Measurements from ENCODE around the gene PDE10A. TPM values are rescaled to one million over a fixed set of nuclear protein-coding genes. Genes with fewer than 3 reads are reported as not detected.
"Not testable (repeated sequence)": the region's sequence is repeated elsewhere in the genome, so short reads cannot be mapped to it uniquely, and the experiment has no call there.

PDE10A gene
- total RNA-seq, 1 experiment from 2014 or later, result 0.31 TPM

DNA sequence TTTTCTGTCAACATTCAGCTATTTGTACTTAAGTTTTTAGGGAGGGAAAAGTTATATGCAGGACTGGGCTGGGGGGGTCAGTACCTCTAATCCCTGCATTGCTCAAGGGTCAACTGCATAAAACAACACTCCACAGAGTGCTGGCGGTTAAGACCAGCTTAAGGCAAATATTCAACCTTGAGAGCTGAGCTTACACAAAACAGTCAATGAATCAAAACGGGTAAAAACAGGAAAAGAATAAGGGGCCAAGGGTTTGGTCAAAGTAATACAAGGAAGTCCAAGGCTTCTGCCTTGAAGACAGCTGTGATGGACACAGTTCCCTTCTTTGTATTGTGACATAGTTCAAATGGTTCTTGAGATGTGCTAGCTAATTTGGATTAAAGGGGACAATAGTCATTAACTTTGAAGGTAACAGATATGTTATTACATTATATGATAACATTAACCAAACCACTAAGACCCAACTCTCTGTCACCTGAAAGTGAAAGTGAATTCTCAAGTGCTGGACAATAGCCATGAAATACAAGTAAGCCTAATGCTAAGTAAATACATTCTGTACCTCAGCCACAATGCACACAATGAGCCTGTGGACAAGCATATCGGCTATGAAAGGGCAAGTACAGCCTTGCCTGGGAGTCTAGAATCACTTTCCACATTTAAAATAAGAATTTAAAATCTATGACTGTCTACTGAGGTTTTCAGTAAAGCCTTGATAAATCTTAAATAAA is 106.8 kb downstream of the PDE10A start:
- Histone ChIP-seq H4K8ac (replicated peaks; ENCODE audit: insufficient read length, low read depth, low read length) (no peak overlapping the region), H3K56ac (ENCODE audit: insufficient read length, low read depth, low read length) (no peak overlapping the region), H3K9me3 (ENCODE audit: control insufficient read depth, low read depth, low read length) (no peaks in the 10 kb centered on the region), H3K14ac (ENCODE audit: insufficient read depth, low read length) (no peak overlapping the region), H3K18ac (ENCODE audit: insufficient read length, low read depth, low read length) (no peak overlapping the region), H2BK20ac (ENCODE audit: low read depth, low read length, poor library complexity, severe bottlenecking) (no peak overlapping the region), H2BK15ac (ENCODE audit: low read depth, low read length) (no peak overlapping the region), H3K27me3 (ENCODE audit: insufficient read depth, low read length) (no peaks in the 10 kb centered on the region), H4K20me1 (ENCODE audit: control insufficient read depth, insufficient read depth, insufficient read length) (no peaks in the 10 kb centered on the region), H2BK120ac (ENCODE audit: low read depth, low read length, poor library complexity, severe bottlenecking) (no peak overlapping the region), H3K79me1 (ENCODE audit: insufficient read depth, low read depth, low read length, poor library complexity, severe bottlenecking) (no peaks in the 10 kb centered on the region), H4K91ac (ENCODE audit: insufficient read length, low read depth, low read length) (no peak overlapping the region), H3T11ph (ENCODE audit: low read length) (no peak overlapping the region), H3K79me2 (ENCODE audit: insufficient read depth, low read length) (no peaks in the 10 kb centered on the region), H3K4me2 (ENCODE audit: insufficient read depth, insufficient read length, low read length) (no peak overlapping the region), H3K4ac (ENCODE audit: low read depth, low read length) (no peak overlapping the region), H2AFZ (ENCODE audit: low read length) (no peak overlapping the region), H2AK5ac (ENCODE audit: insufficient read length, low read length) (no peak overlapping the region), H2BK12ac (ENCODE audit: insufficient read length, low read depth, low read length) (no peak overlapping the region), H2BK5ac (ENCODE audit: insufficient read length, low read length) (no peak overlapping the region), H3K23me2 (ENCODE audit: insufficient read length, low read depth, low read length, poor library complexity, severe bottlenecking) (no peaks in the 10 kb centered on the region), H3K4me1 (ENCODE audit: insufficient read depth, low read length) (no peaks in the 10 kb centered on the region; the same call in 1 of the 2 replicates), H3K23ac (ENCODE audit: insufficient read length, low read depth, low read length) (no peak overlapping the region), H3K27ac (ENCODE audit: insufficient read length, low read depth, low read length) (no peak overlapping the region), H3K9ac (ENCODE audit: extremely low read depth, insufficient read length, low read length) (no peak overlapping the region), H4K5ac (ENCODE audit: insufficient read length, low read depth, low read length) (no peak overlapping the region)
- Mint-ChIP-seq H3K4me1 (peaks cover 18 to 24% of the 10 kb centered on the region in 2 experiments), H3K4me3 (no peak overlapping the region), H3K27me3 (ENCODE audit: low read depth) (no peaks in the 10 kb centered on the region; the same call in 1 of the 2 replicates), H3K27ac (no peak overlapping the region; a peak in 1 of 7 replicates), H3K36me3 (ENCODE audit: insufficient read depth in 1 of 3, low read depth in 3 of 3) (peaks cover 0 to 19% (median 8%) of the 10 kb centered on the region in 3 experiments; a peak in 6 of 7 replicates), H3K9me3 (peaks cover 9 to 14% of the 10 kb centered on the region in 2 experiments; a peak in 4 of 5 replicates)
- DNase-seq, result no peak
- TF ChIP-seq, protein P1, sequence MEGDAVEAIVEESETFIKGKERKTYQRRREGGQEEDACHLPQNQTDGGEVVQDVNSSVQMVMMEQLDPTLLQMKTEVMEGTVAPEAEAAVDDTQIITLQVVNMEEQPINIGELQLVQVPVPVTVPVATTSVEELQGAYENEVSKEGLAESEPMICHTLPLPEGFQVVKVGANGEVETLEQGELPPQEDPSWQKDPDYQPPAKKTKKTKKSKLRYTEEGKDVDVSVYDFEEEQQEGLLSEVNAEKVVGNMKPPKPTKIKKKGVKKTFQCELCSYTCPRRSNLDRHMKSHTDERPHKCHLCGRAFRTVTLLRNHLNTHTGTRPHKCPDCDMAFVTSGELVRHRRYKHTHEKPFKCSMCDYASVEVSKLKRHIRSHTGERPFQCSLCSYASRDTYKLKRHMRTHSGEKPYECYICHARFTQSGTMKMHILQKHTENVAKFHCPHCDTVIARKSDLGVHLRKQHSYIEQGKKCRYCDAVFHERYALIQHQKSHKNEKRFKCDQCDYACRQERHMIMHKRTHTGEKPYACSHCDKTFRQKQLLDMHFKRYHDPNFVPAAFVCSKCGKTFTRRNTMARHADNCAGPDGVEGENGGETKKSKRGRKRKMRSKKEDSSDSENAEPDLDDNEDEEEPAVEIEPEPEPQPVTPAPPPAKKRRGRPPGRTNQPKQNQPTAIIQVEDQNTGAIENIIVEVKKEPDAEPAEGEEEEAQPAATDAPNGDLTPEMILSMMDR (conservative IDR thresholded peaks at IDR 0.05), result no peak
- WGBS (ENCODE audit: extremely low coverage, insufficient read length, low lambda C conversion rate), result no CpG with 5 or more reads among the region's 3 CpGs

DNA sequence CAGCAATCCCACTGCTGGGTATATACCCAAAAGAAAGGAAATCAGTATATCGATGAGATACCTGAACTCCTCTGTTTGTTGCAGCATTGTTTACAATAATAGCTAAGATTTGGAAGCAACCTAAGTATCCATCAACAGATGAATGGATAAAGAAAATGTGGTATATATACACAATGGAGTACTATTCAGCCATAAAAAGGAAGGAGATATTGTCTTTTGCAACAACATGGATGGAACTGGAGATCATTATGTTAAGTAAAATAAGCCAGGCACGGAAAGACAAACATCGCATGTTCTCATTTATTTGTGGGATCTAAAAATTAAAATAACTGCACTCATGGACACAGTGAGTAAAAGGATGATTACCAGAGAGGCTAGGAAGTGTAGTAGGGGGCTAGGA is 108.4 kb downstream of the PDE10A start:
- WGBS (ENCODE audit: extremely low coverage, insufficient read length, low lambda C conversion rate), result no CpG with 5 or more reads among the region's 3 CpGs
- not testable (repeated sequence) for H2BK5ac ChIP-seq (ENCODE audit: insufficient read length, low read length); H3K56ac ChIP-seq (ENCODE audit: insufficient read length, low read depth, low read length); H3K36me3 Mint-ChIP-seq (ENCODE audit: insufficient read depth in 1 of 3, low read depth in 3 of 3); H4K91ac ChIP-seq (ENCODE audit: insufficient read length, low read depth, low read length); H2BK15ac ChIP-seq (ENCODE audit: low read depth, low read length); H3K4me3 Mint-ChIP-seq; H3K18ac ChIP-seq (ENCODE audit: insufficient read length, low read depth, low read length); H3K23me2 ChIP-seq (ENCODE audit: insufficient read length, low read depth, low read length, poor library complexity, severe bottlenecking); H3K4me1 ChIP-seq (ENCODE audit: insufficient read depth, low read length); H4K8ac ChIP-seq (replicated peaks; ENCODE audit: insufficient read length, low read depth, low read length); H4K20me1 ChIP-seq (ENCODE audit: control insufficient read depth, insufficient read depth, insufficient read length); H2BK12ac ChIP-seq (ENCODE audit: insufficient read length, low read depth, low read length); H2AFZ ChIP-seq (ENCODE audit: low read length); H3K27me3 Mint-ChIP-seq (ENCODE audit: low read depth); H3K9me3 ChIP-seq (ENCODE audit: control insufficient read depth, low read depth, low read length); H2BK20ac ChIP-seq (ENCODE audit: low read depth, low read length, poor library complexity, severe bottlenecking); H3K23ac ChIP-seq (ENCODE audit: insufficient read length, low read depth, low read length); H3K9ac ChIP-seq (ENCODE audit: extremely low read depth, insufficient read length, low read length); DNase-seq; H4K5ac ChIP-seq (ENCODE audit: insufficient read length, low read depth, low read length); H3K9me3 Mint-ChIP-seq; H3K14ac ChIP-seq (ENCODE audit: insufficient read depth, low read length); H3K4me2 ChIP-seq (ENCODE audit: insufficient read depth, insufficient read length, low read length); H3K79me1 ChIP-seq (ENCODE audit: insufficient read depth, low read depth, low read length, poor library complexity, severe bottlenecking); H3K4ac ChIP-seq (ENCODE audit: low read depth, low read length); H3K79me2 ChIP-seq (ENCODE audit: insufficient read depth, low read length); H2AK5ac ChIP-seq (ENCODE audit: insufficient read length, low read length); H3T11ph ChIP-seq (ENCODE audit: low read length); H3K27ac ChIP-seq (ENCODE audit: insufficient read length, low read depth, low read length); H3K27me3 ChIP-seq (ENCODE audit: insufficient read depth, low read length); H3K27ac Mint-ChIP-seq; H2BK120ac ChIP-seq (ENCODE audit: low read depth, low read length, poor library complexity, severe bottlenecking)
- H3K4me1 Mint-ChIP-seq, result peaks cover 18 to 24% of the 10 kb centered on the region in 2 experiments

Data from H9 (cell line).